ENCODE data around the gene SFXN4. TPM values are rescaled to one million over a fixed set of nuclear protein-coding genes. Genes with fewer than 3 reads are reported as not detected.
"Not testable (repeated sequence)": the region's sequence is repeated elsewhere in the genome, so short reads cannot be mapped to it uniquely, and the experiment has no call there.

SFXN4 gene
- total RNA-seq, 1 experiment from 2014 or later = 24.4 TPM

- Histone ChIP-seq H3K36me3 (peaks cover 7% of the 10 kb centered on the region), H3K9me3 (no peaks in the 10 kb centered on the region), H3K27me3 (no peaks in the 10 kb centered on the region), H3K4me3 (peak overlapping the region; percentile 64)
- no peak for DNase-seq
Measured at GRCh38 chr10:119105155-119105554, 60.4 kb downstream of the SFXN4 start.

GRCh38 chr10:119104654-119105015, 60.9 kb downstream of the SFXN4 start:
- Histone ChIP-seq H3K27me3 (no peaks in the 10 kb centered on the region), H3K4me3 (peak overlapping the region; percentile 64), H3K36me3 (peaks cover 7% of the 10 kb centered on the region), H3K9me3 (no peaks in the 10 kb centered on the region)
- peak; percentile 22 for DNase-seq

GRCh38 chr10:119103903-119104653, 61.4 kb downstream of the SFXN4 start, which contains the start of gene DENND10:
Gene DENND10, plus strand, starts transcription at chr10:119104113. Its CDS starts 30 bp downstream, at chr10:119104143.
- H3K36me3 ChIP-seq = peaks cover 5% of the 10 kb centered on the region
- peak; percentile 69 for DNase-seq

GRCh38 chr10:119103241-119103902, 62.1 kb downstream of the SFXN4 start:
- no peaks in the 10 kb centered on the region for H3K27me3 ChIP-seq
- DNase-seq = no peak
- no peaks in the 10 kb centered on the region; the same call in none of the 2 replicates for H3K36me3 ChIP-seq
- H3K9me3 ChIP-seq = no peaks in the 10 kb centered on the region
- no peak overlapping the region for H3K4me3 ChIP-seq

More at GRCh38 chr10:119103903-119104653, 61.4 kb downstream of the SFXN4 start, which contains the start of gene DENND10:
- no peaks in the 10 kb centered on the region for H3K9me3 ChIP-seq
- peak within 1 kb of the TSS; percentile 64 for H3K4me3 ChIP-seq
- H3K27me3 ChIP-seq = no peaks in the 10 kb centered on the region

- Histone ChIP-seq H3K27me3 (no peaks in the 10 kb centered on the region), H3K4me3 (no peak overlapping the region), H3K9me3 (no peaks in the 10 kb centered on the region), H3K36me3 (no peaks in the 10 kb centered on the region; the same call in 1 of the 2 replicates)
- DNase-seq = no peak
Measured at GRCh38 chr10:119101366-119102098, 64.0 kb downstream of the SFXN4 start.

GRCh38 chr10:119100434-119101238, 64.9 kb downstream of the SFXN4 start:
- Histone ChIP-seq H3K4me3 (no peak overlapping the region), H3K9me3 (no peaks in the 10 kb centered on the region), H3K36me3 (no peaks in the 10 kb centered on the region), H3K27me3 (no peaks in the 10 kb centered on the region)
- DNase-seq = no peak

- H3K4me3 ChIP-seq = no peak overlapping the region
- H3K27me3 ChIP-seq = no peaks in the 10 kb centered on the region
- H3K36me3 ChIP-seq = no peaks in the 10 kb centered on the region
- H3K9me3 ChIP-seq = no peaks in the 10 kb centered on the region
- no peak for DNase-seq
Measured at GRCh38 chr10:119098576-119098975, 66.9 kb downstream of the SFXN4 start.

GRCh38 chr10:119096641-119097415, 68.7 kb downstream of the SFXN4 start:
- not testable (repeated sequence) for DNase-seq, H3K4me3 ChIP-seq, H3K36me3 ChIP-seq, H3K27me3 ChIP-seq, H3K9me3 ChIP-seq

- no peaks in the 10 kb centered on the region for H3K9me3 ChIP-seq
- H3K4me3 ChIP-seq = no peak overlapping the region
- DNase-seq = no peak
- no peaks in the 10 kb centered on the region for H3K36me3 ChIP-seq
- no peaks in the 10 kb centered on the region for H3K27me3 ChIP-seq
Measured at GRCh38 chr10:119095640-119096039, 69.9 kb downstream of the SFXN4 start.

GRCh38 chr10:119090968-119091367, 74.5 kb downstream of the SFXN4 start:
- DNase-seq = peak; percentile 70
- Histone ChIP-seq H3K27me3 (no peaks in the 10 kb centered on the region), H3K9me3 (no peaks in the 10 kb centered on the region), H3K4me3 (no peak overlapping the region), H3K36me3 (no peaks in the 10 kb centered on the region)

Other genes starting within 250 kb of the SFXN4 start
- gene NANOS1, start 136.0 kb downstream of the SFXN4 start, total RNA-seq (2014; rRNA removed; shearing (Covaris generic); ENCODE audit: low replicate concordance) = 10.2 and 11.3 TPM in 2 replicates
- 31.1 and 54.9 TPM in 2 replicates for gene EIF3A, start 84.9 kb downstream of the SFXN4 start, total RNA-seq (2014; rRNA removed; shearing (Covaris generic); ENCODE audit: low replicate concordance)
- 24.4 and 34.0 TPM in 2 replicates for gene DENND10, start 61.6 kb downstream of the SFXN4 start, total RNA-seq (2014; rRNA removed; shearing (Covaris generic); ENCODE audit: low replicate concordance)
- 203 and 261 TPM in 2 replicates for gene PRDX3, start 13.1 kb upstream of the SFXN4 start, total RNA-seq (2014; rRNA removed; shearing (Covaris generic); ENCODE audit: low replicate concordance)
- 18.3 and 22.8 TPM in 2 replicates for gene GRK5, start 41.9 kb upstream of the SFXN4 start, total RNA-seq (2014; rRNA removed; shearing (Covaris generic); ENCODE audit: low replicate concordance)

Measured in MG63 (cell line).